GM21390 (cell line): Measurements from ENCODE around the gene LRGUK.

Experiments used
- ATAC-seq: cut with Tn5 transposase; IDR thresholded peaks from one replicate; pipeline ENCODE4 v1.9.1; 2021; ENCODE audit not compliant: unreplicated experiment

Gene LRGUK

DNA sequence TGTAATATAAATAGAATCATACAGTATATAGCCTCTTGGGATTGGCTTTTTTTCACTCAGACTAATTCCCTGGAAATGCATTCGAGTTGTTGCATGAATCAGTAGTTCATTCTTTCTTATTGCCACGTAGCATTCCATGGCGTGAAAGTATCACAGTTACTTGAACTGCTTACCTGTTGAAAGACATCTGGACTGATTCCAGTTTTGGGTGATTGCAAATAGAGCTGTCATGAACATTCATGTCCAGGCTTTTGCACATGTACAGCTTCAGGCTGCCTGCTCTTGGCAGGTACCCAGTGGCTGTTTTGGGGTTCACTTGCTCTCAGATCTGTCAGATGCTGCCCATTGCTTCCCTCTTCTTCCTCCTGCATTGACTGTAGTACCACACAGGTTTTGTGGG, 54.9 kb downstream of the LRGUK start:
- ATAC-seq, result no peak

DNA sequence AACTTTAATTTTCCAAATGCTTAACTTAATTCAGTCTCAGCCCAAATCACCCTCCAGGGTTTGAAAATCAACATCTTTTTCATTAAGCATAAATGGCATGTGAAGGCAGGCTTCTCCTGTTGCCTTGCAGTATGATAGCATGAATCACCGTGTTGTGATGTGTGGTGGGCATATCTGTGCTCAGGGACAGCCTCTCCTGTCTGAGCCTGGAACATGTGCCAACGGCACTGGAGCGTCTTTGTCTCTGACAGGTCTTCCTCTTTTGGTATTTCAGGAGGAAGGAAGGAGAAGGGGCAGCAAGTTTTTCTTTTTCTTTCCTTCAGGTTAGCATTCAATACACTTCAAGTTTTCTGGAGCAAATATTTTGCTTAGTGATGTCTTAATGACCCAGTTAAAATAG, 57.6 kb downstream of the LRGUK start:
- no peak for ATAC-seq

DNA sequence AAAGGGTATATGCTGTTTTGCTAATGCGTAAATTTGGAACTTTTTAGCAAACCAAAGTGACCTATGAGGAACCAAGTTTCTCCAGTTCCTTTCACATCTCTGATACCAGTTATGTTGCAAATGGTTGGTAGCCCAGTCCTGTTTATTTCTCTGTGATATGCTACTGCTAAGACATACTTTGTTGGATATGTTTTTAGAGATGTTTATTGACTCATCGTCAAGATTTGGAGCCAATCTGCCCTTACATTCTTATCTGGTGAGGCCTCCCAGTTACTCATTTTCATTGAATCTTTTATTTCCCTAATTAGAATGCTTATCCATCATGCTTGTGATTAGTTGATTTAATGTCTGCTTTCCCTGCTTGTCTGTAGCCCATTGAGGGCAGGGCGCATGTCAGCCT, 58.9 kb downstream of the LRGUK start:
- no peak for ATAC-seq

DNA sequence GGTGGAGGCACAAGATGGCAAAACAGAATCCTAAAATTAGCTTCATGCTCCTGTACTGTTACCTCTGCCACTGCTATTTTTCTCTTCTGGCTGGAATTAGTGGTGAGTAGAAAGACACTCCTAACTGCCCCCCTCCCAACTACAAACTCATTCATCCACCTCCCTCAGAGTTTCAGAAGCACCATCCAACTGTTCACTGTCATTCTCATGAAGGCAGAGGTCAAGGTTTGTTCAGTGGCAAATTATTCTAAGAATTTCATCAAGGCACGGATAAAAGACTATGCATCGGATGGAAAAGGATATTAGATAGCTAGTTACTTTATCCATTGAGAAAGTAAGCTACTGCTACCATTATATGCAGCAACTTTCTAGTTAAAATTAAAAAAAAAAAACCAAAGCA, 59.7 kb downstream of the LRGUK start:
- no peak for ATAC-seq

DNA sequence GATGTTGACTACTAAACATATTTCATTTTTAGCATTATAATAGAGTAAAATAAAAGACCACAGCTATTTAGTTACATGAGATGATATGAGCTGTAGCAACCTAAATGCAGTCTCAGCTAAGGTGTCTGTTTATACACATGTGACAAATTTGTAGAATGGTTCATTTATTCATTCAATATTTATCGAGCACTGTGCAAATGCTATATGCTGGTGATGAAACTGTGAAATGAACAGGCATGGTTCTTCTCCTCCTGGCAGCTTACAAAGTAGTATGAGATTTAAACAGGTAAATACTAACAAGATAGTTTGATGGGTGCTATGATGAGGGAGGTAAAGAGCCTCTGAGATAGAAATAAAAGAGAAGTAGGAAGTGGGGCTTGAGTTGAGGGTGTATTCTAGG, 60.8 kb downstream of the LRGUK start:
- ATAC-seq, result no peak

DNA sequence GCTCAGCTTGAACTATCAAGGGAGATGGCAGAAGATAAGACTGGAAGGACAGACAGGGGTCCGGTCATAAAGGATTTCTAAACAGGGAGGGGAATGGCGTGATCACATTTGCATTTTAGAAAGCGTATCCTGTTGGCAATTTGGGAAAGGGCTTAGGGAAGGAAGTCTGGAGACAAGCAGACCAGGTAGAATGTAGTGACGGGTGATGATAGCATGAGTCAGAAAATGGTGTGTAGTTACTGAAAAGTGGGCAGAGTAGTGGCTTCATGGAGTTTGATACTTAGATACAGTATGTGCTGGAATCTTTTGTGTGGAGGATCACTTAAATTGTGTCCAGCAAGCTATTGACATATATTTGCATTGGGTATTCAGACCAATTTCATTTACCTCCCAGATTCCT, 61.2 kb downstream of the LRGUK start:
- ATAC-seq, result no peak

DNA sequence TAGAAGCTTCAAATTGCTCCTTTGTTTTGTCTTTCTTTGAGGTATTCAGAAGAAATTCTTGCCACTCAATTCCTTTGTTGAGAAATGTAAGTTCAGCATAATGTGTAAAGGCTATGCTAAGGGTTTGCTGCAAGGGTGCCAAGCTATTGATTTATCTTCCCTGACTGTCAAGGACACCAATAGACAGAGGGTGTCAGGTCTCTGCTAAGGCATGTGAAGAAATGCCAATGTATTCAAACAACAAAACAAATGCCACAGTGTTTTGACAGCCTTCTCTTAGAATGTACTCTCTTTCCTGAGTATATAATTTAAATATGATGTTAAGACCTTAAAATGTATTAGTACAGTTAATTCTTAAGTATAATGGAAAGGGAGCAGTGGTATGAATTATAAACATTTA, 62.4 kb downstream of the LRGUK start:
- ATAC-seq, result no peak

DNA sequence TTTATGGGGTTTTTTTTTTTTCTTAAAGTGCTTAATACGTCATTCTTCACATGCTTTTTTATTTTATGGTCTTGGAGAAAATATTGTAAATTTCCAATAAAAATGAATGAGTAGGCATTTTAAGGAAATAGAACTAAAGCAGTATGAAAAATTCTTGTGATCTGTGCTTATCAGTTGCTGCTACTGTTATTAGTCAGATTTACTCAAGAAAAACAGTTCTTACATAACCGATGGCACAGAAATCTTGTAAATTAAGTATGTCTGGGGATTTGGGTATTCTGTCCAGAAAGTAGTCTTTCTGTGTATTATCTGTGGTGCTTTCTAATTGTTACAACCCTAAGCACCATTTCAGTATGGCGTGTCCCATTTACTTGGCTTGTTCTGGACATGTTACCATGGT, 64.7 kb downstream of the LRGUK start:
- ATAC-seq, result no peak

DNA sequence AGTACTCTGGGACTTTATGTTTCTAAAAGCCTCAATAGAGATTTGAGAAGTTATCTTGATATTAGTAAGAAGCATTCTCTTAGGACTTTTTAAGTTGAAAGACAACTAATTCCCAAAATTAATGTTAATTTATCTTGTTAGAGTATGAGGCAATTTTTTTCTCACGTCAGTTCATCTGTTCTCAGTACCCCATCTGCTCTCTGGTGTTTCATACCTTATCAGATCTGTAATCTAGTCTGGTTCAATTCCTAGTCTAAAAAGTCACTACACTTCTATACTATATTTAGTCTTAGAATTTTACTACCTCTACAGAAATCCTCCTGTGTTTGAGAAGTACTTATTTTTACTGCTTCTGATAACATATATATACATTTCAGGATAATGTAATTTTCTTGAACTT, 66.1 kb downstream of the LRGUK start:
- no peak for ATAC-seq

DNA sequence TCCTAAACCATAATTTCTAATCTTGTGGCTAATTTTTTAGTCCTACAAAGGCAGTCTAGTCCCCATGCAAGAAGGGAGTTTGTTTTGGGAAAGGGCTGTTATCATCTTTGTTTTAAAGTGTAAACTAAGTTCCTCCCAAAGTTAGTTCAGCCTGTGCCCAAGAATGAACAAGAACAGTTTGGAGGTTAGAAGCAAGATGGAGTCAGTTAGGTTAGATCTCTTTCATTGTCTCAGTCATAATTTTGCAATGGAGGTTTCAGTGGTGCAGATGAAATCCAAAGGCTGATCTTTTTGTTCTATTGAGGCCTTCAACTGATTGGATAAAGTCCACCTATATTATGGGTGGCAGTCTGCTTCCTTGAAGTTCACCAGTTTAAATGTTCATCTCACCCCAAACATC, 68.1 kb downstream of the LRGUK start:
- no peak for ATAC-seq

DNA sequence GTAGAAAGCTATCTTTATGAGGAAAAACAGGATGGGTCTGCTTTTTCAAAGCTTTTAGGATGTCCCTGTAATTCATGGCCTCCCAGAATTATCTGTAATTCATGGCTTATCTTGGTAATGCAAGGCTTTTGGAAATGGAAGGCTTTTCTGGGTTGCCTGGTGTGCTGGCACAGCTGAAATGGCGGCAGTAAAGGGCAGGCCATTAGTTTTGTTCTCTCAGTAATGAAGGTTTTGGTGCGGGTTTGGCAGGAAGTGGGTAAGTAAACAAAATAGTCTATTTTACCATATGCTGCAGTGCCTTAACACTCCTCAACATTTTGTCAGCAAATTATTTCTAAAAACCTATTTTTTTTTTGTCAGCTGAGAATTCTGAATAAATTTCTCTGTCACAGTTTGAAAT, 69.3 kb downstream of the LRGUK start:
- no peak for ATAC-seq

DNA sequence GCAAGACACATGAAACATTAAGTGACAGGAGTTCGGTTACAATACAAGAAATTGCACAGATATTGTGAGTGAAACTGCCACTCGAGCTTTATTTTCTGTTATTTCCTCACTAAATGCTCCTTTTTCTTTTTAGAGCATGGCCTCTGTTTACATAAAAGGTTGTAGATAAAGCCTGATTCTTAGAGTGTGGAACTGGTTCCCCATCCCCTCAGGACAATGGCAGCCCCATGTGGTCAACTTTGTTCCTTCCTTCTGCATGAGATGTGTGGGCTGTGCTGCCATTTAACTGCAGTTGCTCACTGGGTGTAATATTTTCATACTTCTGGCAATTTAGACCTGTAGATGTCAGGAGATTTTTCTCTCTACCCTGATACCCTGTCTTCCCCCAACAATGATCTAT, 70.2 kb downstream of the LRGUK start:
- ATAC-seq, result no peak

DNA sequence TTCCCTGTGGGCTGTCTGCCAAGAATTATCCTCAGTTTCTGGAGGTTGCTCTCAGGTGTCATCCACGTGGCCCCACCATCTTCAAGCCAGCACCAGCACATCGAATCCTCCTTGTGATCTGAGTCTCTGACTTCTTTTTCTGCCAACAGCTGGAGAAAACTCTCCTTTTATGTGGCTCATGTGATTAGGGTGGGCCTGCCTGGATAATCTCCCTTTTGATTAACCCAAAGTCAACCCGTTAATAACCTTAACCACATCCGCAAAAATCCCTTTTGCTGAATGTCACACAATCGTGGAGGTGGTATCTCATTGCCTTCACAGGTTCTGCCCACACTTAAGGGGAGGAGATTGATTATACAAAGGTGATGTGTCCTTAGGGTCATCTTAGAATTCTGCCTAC, 73.8 kb downstream of the LRGUK start:
- ATAC-seq, result no peak

DNA sequence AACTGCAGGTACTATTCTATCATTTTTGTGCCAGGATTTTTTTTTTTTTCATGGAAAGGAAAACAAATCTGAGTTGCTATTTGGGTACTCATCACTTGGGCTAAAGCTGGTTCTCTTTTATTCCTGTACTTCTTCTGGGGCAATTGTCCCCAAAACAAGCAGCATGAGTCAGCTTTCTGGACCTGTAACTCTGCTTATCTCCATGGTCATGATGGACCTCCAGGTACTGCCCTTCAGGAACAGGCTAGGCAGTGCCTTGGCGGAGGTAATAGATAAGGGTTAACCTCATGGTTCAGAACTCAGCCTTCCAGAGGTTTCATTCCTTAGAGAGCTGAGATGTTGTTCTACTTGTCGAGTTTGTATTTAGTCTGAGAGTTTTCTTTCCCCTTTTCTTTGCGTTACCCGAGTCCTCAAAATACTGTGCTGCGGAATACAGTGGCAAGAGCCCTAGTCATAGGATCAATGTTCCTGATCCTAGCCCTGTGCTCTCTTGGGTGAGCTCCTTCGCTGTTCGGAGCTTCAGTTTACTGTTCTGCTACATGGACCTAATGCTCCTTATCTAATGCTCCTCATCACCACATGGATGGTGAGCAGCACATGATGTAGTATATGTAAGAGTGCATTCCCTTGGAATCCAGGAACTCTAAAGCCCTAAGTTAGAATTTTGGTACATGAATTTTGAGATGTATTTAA, 74.6 kb downstream of the LRGUK start:
- no peak for ATAC-seq

DNA sequence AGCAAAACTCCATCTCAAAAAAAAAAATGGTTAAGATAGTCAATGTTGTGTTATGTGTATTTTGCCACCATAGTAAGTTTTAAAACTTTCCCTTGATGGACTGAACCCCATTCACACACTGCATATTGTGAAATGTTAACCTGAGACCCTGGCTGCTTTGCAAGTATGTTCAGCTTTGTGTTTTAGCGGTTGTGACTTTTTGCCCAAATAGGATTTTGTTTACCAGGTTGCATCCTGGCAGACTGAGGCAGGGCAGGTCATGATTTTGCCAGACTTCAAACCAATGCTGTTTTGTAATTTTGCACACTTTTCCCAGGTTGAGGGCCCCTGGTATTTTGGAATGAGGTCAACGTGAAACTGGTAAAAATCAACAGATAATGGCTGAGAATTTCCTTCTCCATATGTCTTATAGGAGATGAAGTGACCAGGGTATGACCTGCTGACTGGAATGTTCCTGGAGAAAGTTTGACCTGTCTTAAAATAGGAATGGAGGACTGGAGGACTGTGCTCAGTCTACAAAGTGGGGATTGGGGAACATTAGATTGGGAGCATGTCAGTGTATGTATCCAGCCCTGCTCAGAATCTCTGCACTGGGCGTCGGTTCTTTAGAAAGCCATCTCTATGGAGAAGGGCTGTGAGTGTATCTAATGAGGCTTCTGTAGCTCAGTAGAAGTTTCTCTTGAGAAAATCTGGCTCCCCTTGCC, 76.2 kb downstream of the LRGUK start:
- ATAC-seq, result no peak

DNA sequence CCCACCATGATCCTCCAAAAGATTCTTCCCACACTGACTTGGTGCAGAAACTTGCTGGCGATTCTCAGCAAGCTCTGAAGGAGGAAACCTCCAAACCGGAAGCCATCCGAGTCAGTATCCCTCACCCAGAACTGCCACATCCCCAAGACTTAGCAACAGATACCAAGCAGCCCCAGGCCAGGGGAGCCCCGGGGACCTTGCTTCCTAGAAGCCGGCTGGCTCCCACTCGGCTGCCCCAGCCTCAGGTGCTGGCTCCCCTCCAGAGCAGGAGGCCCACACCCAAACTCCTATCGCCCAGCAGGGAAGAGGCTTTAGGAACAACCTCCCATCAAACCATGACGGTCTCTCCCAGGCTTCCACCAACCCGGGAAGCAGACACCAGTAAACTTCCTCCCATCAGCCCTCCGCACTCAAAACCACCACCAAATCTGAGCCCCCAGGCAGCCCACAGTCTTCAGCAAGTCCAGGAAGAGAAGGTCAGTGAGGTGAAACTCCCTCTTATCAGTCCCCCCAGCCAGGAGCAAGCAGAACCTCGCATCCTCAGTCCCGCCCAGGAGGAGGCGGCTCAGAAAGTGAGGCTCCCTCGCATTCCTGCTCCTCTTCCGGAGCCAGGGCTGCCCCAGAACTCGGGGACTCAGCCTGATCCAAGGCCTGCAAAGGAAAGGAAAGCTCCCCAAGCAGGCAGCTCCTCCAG, 82.3 kb downstream of the LRGUK start:
- ATAC-seq, result no peak

DNA sequence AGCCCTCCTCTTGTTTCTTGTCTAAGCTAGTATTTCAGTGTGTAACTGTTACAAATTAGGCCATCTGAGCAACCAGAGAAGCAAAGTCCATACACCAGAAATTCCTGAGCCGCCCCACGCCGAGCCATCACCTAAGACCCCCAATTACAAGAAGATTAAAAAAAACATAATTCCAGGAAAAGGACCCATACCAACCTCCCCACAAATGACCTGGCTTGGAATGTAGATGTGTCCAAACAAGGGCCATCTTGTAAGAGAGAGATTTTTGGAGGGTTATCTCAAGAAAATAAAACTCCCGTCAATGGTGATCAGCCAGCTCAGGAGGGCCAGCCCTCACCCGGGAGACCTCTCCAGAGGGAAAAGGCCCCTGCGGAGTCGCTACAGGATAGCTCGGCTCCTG, 83.1 kb downstream of the LRGUK start:
- no peak for ATAC-seq

DNA sequence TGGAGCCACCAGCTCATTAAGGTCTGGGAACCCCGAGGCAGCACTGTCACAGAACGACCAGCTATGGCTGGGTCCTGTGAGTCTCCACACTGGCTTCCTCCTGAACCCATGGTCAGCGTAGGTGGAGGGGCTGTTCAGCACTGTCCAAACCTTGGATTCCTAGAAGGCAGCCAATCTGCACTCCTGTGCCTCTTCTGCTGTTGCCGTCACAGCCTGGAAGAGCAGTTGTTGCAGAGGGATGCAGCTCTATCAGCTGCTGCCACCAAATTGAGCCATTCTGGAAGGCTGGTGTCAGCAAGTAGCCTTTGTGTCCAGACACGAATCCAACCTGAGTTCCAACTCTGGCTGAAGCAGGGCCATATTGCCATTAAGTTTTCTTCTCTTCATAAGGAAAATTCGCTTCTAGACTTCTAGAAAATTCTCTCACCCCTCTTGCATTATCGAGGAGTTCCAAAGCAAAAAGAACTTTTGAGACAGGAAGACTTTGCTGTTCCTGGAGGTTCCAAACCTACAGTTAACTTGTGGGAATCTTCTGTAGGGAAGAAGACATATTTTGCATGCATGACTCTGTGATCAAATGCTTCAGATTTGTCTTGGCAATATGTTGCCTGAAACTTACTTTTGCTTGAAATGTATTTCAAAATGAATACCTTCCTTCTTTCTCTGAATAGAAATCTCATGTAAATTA, 84.0 kb downstream of the LRGUK start:
- ATAC-seq, result no peak

DNA sequence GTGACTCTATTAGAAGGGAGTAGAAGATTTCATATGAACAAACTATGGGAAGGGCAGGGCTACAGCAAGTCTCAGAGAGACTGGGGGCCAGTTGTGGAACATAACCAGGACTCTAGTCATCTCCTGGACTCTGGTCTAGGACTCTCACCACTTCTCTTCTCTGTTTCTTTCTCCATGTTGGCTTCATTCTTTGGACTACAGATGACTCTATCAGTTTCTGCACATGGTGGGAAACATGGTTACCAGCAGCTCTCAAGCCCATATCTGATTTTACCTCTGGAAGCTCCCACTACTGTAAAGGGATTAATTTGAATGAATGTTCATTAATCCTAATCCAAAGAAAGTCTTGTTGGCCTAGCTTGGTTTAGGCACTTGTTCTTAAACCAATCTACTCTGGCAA, 84.7 kb downstream of the LRGUK start:
- ATAC-seq, result no peak

DNA sequence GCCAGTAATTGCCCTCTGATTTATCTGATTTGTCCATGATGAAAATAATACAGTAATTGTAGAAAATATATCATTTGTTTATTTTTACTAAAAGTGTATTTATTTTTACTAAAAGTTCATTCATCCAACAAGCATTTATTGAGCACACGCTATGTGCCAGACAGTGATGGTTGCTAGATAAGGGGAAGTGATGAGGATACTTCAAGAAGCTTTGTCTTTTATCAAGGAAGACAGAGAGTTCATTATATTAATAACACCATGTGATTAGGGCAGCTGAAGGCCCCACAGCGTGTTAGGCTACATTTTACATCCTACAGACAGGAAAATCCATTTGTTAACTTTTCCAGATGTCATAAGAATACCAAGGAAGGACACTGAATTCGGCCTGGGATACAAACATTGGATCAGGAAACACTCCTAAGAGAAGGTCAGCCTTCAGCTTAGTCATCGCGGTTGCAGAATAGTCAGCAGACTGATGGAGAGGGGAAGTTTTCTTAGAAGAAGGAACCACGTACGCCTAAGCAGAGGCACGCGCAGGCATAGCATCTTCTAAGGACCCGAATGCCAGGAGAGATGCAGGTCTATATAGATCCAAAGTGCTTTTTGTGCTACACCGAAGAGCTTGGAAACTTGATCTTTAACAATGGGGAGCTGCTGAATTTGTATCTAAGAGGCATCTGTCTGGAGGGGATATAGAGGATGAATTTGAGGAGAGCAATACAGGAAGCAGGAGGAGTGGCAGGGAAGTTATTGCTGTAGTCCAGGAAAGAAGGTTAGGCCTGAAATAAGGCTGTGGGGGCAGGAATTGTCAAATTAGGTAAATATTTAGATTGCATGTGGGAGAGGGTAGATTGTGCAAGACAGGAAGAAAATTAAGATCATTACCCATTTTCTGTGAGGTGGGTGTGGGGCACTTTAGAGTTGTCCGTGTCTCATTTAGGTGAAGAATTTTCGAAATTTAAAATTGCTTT, 85.7 kb downstream of the LRGUK start:
- ATAC-seq, result no peak

DNA sequence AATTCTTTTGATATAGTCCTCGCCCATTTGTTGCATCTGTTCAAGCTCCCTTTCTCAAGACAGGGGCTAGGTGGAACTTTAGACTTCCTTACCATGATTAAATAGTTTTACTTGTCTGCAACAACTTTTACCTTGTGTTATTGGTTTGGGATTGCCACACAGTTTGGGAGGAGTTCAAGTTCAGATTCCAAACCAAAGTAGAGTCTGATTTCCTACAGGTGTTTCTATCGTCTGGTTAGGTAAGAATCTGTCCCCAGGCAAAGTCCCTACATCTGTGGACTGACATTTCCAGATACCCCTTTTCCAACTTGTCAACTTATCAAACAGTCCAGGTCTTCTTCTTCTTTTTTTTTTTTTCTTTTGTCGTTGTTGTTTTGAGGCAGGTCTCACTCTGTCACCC, 93.1 kb downstream of the LRGUK start:
- no peak for ATAC-seq
